HG02970 (cell line): ENCODE results near the gene C1QTNF2.

ENCODE experiments used
- ATAC-seq: cut with Tn5 transposase; IDR thresholded peaks from one replicate; pipeline ENCODE4 v1.9.1; 2021; ENCODE audit warnings: mild to moderate bottlenecking, moderate library complexity, moderate number of reproducible peaks; ENCODE audit not compliant: unreplicated experiment, low FRiP score

The C1QTNF2 gene, protein sequence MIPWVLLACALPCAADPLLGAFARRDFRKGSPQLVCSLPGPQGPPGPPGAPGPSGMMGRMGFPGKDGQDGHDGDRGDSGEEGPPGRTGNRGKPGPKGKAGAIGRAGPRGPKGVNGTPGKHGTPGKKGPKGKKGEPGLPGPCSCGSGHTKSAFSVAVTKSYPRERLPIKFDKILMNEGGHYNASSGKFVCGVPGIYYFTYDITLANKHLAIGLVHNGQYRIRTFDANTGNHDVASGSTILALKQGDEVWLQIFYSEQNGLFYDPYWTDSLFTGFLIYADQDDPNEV

DNA sequence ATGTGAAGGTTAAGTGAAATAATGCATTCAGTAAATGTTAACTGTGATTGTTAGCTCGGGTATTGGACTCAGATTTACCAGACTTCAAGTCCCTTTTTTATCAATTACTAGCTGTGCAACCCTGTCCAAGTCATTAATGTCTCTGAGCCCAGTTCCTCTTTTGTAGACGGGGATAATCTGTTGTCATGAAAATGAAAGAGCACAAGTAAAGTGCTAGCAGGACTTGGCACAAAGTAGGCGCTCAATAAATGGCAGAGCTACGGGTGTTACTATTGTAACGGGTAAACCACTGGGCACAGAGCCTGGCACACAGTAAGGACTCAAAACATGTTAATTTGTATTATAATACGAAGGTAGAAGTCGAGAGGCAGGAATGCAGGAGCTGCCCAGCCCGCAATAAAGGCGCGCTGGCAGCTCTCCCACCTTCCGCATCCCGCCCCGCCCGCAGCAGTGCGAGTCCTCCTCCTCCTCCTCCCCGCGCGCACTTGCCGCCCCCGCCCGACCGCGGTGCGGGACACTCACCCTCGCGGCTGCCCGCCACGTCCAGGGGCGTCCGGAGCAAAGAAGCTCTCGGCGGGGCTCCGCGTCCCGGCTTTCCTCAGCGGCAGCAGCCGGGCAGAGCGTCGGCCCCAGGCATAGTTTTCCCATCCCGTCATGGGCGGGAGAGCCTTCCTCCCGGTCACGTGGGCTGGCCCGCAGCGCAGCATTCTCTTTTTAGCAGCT, at the start of gene C1QTNF2:
TSS of gene C1QTNF2 (minus strand) at position 637 of the 723 bp plus-strand sequence. CDS start 15,615 bp downstream, outside the sequence.
- ATAC-seq, result no peak

GRCh38 chr5:160420331-160420610, 49.8 kb upstream of the C1QTNF2 start:
- ATAC-seq, result no peak

- no peak for ATAC-seq
Observed at GRCh38 chr5:160419458-160420330, 49.3 kb upstream of the C1QTNF2 start.

DNA sequence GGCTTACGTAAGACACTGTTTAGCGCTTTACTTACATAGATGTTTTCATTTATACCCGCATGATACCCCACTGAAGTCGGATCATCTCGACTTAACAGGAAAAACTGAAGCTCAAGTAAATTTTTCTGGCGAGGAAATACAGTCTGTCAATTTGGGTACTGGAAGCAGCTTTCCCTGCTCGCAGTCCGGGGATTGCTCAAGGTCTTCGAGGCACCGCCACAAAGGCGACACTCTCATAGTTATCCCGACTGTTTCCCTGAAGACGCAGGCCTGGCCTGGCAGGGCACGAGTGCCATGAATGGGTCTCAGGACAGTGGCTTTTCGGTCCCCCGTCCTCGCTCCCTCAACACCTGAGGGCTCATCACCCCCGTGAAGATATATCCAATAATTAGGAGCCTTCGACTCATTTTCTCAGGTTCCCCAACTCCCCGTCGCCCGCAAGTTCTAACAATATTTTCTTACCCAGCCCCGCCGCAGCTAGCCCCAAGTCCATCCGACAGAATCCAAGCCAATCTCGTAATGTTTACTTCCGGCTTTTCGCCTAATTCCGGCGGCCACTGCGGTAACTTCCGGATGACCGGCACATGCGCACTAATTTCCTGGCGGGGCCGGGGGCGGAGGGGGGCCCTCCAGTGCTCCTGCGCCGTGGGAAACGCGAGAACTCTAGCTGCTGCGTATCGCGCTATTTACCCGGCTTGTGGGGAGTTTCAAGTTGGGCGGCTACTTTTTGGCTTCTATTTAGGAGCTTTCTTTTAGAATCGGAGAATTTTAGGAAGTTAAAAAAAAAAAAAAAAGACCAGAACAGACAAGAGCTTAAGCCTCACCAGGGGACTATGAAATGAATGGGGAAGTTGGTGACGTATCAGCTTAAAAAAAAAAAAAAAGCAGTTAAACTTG, 48.4 kb upstream of the C1QTNF2 start, which contains the start of gene SLU7:
TSS of gene SLU7 (minus strand) at position 521 of the 897 bp plus-strand sequence. CDS start 3,787 bp downstream, outside the sequence.
- ATAC-seq, result peak; percentile 74

DNA sequence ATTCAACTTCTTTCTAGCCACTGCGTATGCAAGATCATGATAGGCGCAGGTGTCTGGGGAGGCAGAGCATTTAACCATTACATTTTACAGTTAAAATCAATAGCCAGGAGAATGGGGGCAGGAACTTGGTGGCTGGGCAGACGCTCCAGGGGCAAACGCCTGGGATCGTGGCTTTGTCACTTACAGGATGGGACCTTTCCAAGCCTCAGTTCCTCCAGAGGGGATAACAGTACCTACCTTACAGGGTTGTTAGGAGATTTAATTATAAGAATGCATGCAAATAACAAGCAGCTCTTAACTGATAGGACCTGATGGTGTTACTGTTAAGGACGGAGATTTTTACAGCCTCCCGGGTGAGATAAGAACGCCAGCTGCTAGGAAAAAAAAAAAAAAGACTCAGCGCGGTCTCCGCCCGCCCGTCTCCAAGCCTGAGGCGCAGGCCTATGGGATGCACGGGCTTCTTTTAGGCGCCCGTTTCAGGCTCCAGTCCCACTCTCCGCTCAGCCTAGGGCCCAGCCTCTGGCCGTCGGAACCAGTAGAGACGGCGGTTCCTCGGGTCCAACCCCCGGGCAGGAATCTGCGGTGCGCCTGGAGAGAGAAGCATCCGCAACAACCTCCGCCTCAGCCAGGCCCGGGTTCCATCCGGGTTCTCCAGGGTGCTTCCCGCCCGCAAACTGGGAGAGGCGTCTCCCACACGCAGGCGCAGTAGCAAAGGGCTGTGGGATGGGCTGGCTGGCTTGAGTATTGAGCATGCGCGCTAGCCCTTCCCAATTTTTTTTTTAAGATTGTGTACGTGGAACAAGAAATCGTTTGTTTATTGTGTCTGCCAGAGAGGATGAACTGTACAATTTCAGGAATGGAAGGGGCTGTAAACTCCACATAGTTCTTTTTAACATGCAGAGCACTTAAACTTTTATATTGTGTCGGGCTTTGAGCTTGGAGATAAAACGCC, 29.3 kb upstream of the C1QTNF2 start, which contains the start of gene FAM200C:
TSS of gene FAM200C (minus strand) at position 653 of the 952 bp plus-strand sequence. CDS start 4,564 bp downstream, outside the sequence.
- ATAC-seq, result peak; percentile 77

DNA sequence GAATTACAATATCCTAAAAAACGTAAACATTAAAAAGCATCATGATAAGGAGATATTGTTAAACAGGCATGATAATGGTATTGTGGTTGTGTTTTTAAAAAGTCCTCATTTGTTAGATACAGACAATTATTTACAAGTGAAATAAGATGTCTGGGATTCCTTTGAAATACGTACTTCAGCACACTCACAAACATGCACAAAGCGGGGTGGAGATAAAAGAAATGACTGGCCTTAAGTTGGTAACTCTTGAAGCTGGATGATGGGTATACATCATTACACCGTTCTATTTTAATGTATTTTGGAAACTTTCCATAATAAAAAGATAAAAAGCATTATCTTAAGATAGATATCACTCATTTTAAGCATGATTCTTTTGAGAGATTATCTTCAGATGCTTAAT, 28.4 kb upstream of the C1QTNF2 start:
- no peak for ATAC-seq

GRCh38 chr5:160397492-160397891, 27.1 kb upstream of the C1QTNF2 start:
- no peak for ATAC-seq

- no peak for ATAC-seq
Observed at GRCh38 chr5:160395111-160395510, 24.7 kb upstream of the C1QTNF2 start.

DNA sequence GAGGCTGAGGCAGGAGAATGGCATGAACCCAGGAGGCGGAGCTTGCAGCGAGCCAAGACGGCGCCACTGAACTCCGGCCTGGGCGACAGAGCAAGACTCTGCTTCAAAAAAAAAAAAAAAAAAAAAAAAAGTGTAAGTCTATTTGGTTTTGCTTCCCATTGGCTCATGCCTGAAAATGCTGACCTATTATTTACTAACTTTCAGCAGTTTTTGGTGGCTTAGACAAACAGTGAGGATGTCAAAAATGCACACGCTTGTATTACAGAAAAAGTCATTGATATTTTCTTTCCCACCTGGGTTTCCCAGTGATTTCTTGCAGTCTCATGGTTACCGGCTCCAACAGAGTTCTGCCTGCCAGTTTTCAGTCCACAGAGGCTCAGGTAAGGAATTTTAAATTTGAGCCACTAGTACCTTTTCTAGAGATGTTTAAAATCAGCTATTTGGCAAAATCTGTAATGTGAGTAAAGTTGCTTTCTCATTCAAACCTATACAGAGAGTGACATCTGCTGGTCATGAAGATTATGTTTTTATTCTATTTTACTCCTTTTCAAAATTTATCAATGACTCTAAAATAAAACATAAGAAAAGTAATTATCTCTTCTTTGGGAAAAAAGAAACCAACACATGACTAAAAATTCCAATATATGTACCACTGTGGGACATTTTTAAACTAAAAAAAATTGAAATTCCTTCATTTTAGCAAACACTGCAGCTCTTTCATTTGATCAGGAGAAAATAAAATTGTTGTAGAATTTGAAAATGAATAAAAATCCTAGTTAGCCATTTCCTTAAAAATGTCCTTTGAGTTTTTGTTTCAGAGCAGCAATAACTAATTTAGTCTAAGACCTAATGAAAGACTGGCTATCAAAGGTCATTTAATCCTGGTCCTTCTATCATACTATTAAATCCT, 20.6 kb upstream of the C1QTNF2 start:
- no peak for ATAC-seq

DNA sequence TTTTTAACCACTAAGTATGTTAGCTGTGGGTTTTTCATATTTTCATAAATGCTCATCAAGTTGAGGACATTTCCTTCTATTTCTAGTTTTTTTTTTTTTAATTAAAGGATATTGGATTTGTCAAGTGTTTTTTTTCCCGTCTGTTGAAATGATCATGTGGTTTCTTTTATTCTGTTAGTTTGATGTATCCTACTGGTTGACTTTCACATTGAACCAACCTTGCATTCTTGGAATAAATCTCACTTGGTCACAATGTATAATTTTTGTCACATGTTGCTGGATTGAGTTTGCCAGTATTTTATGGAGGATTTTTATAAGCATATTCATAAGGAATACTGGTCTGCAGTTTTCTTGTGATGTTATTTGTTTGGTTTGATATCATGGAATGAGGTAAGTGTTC, 17.0 kb upstream of the C1QTNF2 start:
- ATAC-seq, result no peak

DNA sequence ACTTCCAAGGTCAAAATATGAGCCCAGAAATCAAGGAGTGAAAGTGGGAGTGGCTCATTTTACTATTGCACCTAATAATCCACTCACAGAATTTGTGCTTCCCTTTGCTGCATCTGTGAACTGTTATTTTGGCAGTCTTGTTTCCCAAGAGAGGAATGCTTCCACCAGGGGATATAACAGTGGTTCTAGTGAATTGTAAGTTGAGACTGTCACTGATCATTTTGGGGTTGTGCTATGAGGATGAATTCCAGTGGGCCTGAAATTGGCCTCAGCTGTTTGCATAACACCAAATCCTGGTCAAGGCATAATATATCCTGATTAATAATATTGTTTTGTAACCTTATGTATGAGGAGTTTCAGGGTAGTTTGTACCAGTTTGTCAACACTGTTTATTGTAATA, 15.1 kb upstream of the C1QTNF2 start:
- no peak for ATAC-seq

- no peak for ATAC-seq
Observed at GRCh38 chr5:160384681-160385080, 14.3 kb upstream of the C1QTNF2 start.

GRCh38 chr5:160382346-160382745, 11.9 kb upstream of the C1QTNF2 start:
- no peak for ATAC-seq

DNA sequence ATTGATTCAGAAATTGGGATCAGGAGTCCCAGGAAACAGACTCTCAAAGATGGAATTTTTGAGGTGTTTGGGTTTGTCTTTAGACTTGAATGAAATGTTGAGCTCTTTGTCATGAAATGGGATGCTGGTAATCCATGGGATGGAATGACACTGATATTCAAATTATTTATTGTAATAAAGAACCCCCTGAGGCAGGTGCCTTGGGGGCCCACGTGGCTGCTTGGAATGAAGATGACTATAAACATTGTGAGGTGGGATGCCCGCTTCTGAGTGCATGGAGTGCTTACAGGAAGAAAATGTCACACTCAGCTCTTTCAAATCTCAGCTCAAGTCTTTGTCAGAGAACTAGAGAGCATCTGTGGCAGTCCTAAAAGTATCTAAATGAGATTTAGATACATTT, 9.6 kb upstream of the C1QTNF2 start:
- ATAC-seq, result no peak

GRCh38 chr5:160379511-160379910, 9.1 kb upstream of the C1QTNF2 start:
- no peak for ATAC-seq

- no peak for ATAC-seq
Observed at GRCh38 chr5:160378330-160378729, 7.9 kb upstream of the C1QTNF2 start.

- ATAC-seq, result no peak
Observed at GRCh38 chr5:160377651-160378050, 7.2 kb upstream of the C1QTNF2 start.

- ATAC-seq, result no peak
Observed at GRCh38 chr5:160376416-160376815, 6.0 kb upstream of the C1QTNF2 start.
